Urinary bladder (tissue), 2 donors: ENCODE results near the gene KRTAP12-1. TPM values are rescaled to one million over a fixed set of nuclear protein-coding genes. Genes with fewer than 3 reads are reported as not detected.

ENCODE experiments used
- polyA plus RNA-seq: library from polyadenylated mRNA; stranded (reverse); fragments of 200-250 nt; gene quantifications from one replicate; pipeline ENCODE4 v1.2.3, GENCODE V29; 2013
- small RNA-seq: library from RNA; depleted of rRNA; stranded (forward); fragments of <200 nt; gene quantifications from one replicate; pipeline ENCODE3, GENCODE V24; 2014
- total RNA-seq: library from RNA; depleted of rRNA; stranded (reverse); fragments of >200 nt; gene quantifications from one replicate; pipeline ENCODE4 v1.2.3, GENCODE V29; 2014
- donor health status: healthy.

Gene KRTAP12-1
- total and polyA plus RNA-seq, 2 donors: not detected

Small RNA genes lying within 50 kb of the gene (small RNA-seq; reads per million reads assigned to genes)
- gene KRTAP12-6P: not detected

Other genes starting within 250 kb of the KRTAP12-1 start
- gene LRRC3, start 226.7 kb downstream of the KRTAP12-1 start, total RNA-seq: 1.5 TPM
- gene LRRC3, start 226.7 kb downstream of the KRTAP12-1 start, polyA plus RNA-seq: 4.1 TPM
- not detected for gene KRTAP10-1, start 142.0 kb downstream of the KRTAP12-1 start, total RNA-seq
- gene KRTAP10-1, start 142.0 kb downstream of the KRTAP12-1 start, polyA plus RNA-seq: not detected
- gene KRTAP10-2, start 130.7 kb downstream of the KRTAP12-1 start, total RNA-seq: not detected
- not detected for gene KRTAP10-2, start 130.7 kb downstream of the KRTAP12-1 start, polyA plus RNA-seq
- not detected for gene KRTAP10-3, start 123.4 kb downstream of the KRTAP12-1 start, total RNA-seq
- not detected for gene KRTAP10-3, start 123.4 kb downstream of the KRTAP12-1 start, polyA plus RNA-seq
- gene KRTAP10-4, start 108.4 kb downstream of the KRTAP12-1 start, total RNA-seq: not detected
- not detected for gene KRTAP10-4, start 108.4 kb downstream of the KRTAP12-1 start, polyA plus RNA-seq
- not detected for gene KRTAP10-5, start 101.6 kb downstream of the KRTAP12-1 start, total RNA-seq
- gene KRTAP10-5, start 101.6 kb downstream of the KRTAP12-1 start, polyA plus RNA-seq: not detected
- not detected for gene KRTAP10-6, start 89.7 kb downstream of the KRTAP12-1 start, total RNA-seq
- gene KRTAP10-6, start 89.7 kb downstream of the KRTAP12-1 start, polyA plus RNA-seq: not detected
- not detected for gene KRTAP10-7, start 81.6 kb downstream of the KRTAP12-1 start, total RNA-seq
- not detected for gene KRTAP10-7, start 81.6 kb downstream of the KRTAP12-1 start, polyA plus RNA-seq
- gene KRTAP10-8, start 70.1 kb downstream of the KRTAP12-1 start, total RNA-seq: not detected
- gene KRTAP10-8, start 70.1 kb downstream of the KRTAP12-1 start, polyA plus RNA-seq: not detected
- gene KRTAP10-9, start 55.1 kb downstream of the KRTAP12-1 start, total RNA-seq: not detected
- gene KRTAP10-9, start 55.1 kb downstream of the KRTAP12-1 start, polyA plus RNA-seq: not detected
- gene KRTAP10-10, start 44.8 kb downstream of the KRTAP12-1 start, total RNA-seq: not detected
- gene KRTAP10-10, start 44.8 kb downstream of the KRTAP12-1 start, polyA plus RNA-seq: not detected
- gene KRTAP10-11, start 35.7 kb downstream of the KRTAP12-1 start, total RNA-seq: not detected
- gene KRTAP10-11, start 35.7 kb downstream of the KRTAP12-1 start, polyA plus RNA-seq: not detected
- not detected for gene KRTAP12-4, start 27.5 kb downstream of the KRTAP12-1 start, total RNA-seq
- gene KRTAP12-4, start 27.5 kb downstream of the KRTAP12-1 start, polyA plus RNA-seq: not detected
- gene KRTAP12-3, start 24.2 kb downstream of the KRTAP12-1 start, total RNA-seq: not detected
- gene KRTAP12-3, start 24.2 kb downstream of the KRTAP12-1 start, polyA plus RNA-seq: not detected
- not detected for gene KRTAP12-2, start 15.2 kb downstream of the KRTAP12-1 start, total RNA-seq
- not detected for gene KRTAP12-2, start 15.2 kb downstream of the KRTAP12-1 start, polyA plus RNA-seq
- not detected for gene KRTAP10-12, start 15.0 kb upstream of the KRTAP12-1 start, total RNA-seq
- gene KRTAP10-12, start 15.0 kb upstream of the KRTAP12-1 start, polyA plus RNA-seq: not detected
- 0.21 TPM for gene TSPEAR, start 29.4 kb upstream of the KRTAP12-1 start, total RNA-seq
- 0.03 TPM for gene TSPEAR, start 29.4 kb upstream of the KRTAP12-1 start, polyA plus RNA-seq
- 75.9 TPM for gene UBE2G2, start 119.7 kb upstream of the KRTAP12-1 start, total RNA-seq
- 65.4 TPM for gene UBE2G2, start 119.7 kb upstream of the KRTAP12-1 start, polyA plus RNA-seq
- 33.7 TPM for gene SUMO3, start 135.9 kb upstream of the KRTAP12-1 start, total RNA-seq
- 84.2 TPM for gene SUMO3, start 135.9 kb upstream of the KRTAP12-1 start, polyA plus RNA-seq
- gene PTTG1IP, start 191.5 kb upstream of the KRTAP12-1 start, total RNA-seq: 154 TPM
- gene PTTG1IP, start 191.5 kb upstream of the KRTAP12-1 start, polyA plus RNA-seq: 233 TPM
- 20.8 TPM for gene ITGB2, start 238.7 kb upstream of the KRTAP12-1 start, total RNA-seq
- gene ITGB2, start 238.7 kb upstream of the KRTAP12-1 start, polyA plus RNA-seq: 39.9 TPM